ENCODE measurements around the gene STAT4.

Gene STAT4

DNA sequence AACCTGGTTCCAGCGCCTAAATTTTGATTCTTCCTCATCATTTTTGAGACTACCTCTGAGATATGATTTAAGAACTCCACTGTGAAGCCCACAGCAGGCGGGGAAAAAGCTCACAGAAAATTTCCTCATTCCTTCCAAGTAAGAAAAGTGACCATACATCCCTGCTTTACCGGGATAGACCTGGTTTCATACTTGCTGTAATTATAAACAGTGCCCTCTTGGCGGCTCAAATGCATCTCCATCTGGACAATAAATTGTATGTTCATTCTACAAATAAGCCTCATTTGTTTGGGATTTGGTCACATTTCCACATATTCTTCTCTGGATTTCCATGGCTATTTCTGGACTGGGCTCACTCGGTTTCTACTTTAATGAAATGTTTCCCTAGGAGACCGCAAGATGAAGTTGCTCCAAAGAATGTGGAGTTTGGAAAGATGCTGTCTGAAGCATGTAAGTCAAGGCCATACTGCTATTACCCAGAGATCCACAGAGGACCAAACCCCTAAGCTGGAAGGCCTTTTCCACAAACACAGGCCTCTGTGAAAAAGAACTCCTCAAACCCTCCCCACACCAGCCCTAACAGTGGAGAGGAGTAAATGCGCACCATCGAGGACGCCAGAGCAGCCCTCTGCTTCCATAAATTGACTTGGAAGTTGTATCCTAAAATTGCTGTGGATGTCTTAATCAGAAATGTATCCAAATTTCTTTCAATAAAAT is 150.7 kb downstream of the STAT4 start:
- Histone ChIP-seq H3K79me2 (ENCODE audit: insufficient read depth, low read length) (no peaks in the 10 kb centered on the region), H2AFZ (ENCODE audit: low read depth, low read length, severe bottlenecking) (no peak overlapping the region), H3K27me3 (ENCODE audit: low read length) (no peaks in the 10 kb centered on the region), H3K27ac (ENCODE audit: low read depth, low read length) (no peak overlapping the region), H4K20me1 (ENCODE audit: low read depth, low read length) (no peaks in the 10 kb centered on the region), H3K36me3 (ENCODE audit: low read length) (peaks cover 9% of the 10 kb centered on the region; the same call in 1 of the 2 replicates), H3K4me2 (ENCODE audit: low read depth, low read length, poor library complexity, severe bottlenecking) (no peak overlapping the region), H3K9me2 (replicated peaks; ENCODE audit: insufficient read depth, low read length) (no peaks in the 10 kb centered on the region), H3K4me3 (ENCODE audit: insufficient read depth, low read length, poor library complexity, severe bottlenecking) (no peak overlapping the region), H3K9me3 (ENCODE audit: insufficient read depth, low read length) (no peaks in the 10 kb centered on the region), H3F3A (ENCODE audit: insufficient read depth) (no peaks in the 10 kb centered on the region), H3K9ac (ENCODE audit: low read length) (no peak overlapping the region)
- TF ChIP-seq, protein P1, sequence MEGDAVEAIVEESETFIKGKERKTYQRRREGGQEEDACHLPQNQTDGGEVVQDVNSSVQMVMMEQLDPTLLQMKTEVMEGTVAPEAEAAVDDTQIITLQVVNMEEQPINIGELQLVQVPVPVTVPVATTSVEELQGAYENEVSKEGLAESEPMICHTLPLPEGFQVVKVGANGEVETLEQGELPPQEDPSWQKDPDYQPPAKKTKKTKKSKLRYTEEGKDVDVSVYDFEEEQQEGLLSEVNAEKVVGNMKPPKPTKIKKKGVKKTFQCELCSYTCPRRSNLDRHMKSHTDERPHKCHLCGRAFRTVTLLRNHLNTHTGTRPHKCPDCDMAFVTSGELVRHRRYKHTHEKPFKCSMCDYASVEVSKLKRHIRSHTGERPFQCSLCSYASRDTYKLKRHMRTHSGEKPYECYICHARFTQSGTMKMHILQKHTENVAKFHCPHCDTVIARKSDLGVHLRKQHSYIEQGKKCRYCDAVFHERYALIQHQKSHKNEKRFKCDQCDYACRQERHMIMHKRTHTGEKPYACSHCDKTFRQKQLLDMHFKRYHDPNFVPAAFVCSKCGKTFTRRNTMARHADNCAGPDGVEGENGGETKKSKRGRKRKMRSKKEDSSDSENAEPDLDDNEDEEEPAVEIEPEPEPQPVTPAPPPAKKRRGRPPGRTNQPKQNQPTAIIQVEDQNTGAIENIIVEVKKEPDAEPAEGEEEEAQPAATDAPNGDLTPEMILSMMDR (IDR thresholded peaks at IDR 0.05; ENCODE audit: insufficient read depth, low read length, poor library complexity, severe bottlenecking): no peak
- TF ChIP-seq EZH2phosphoT487 (conservative IDR thresholded peaks at IDR 0.05; ENCODE audit: low read length): no peak

- H3K27me3 ChIP-seq (ENCODE audit: low read length): no peaks in the 10 kb centered on the region
- H3K79me2 ChIP-seq (ENCODE audit: insufficient read depth, low read length): no peaks in the 10 kb centered on the region
- H3K4me2 ChIP-seq (ENCODE audit: low read depth, low read length, poor library complexity, severe bottlenecking): no peak overlapping the region
- peaks cover 11% of the 10 kb centered on the region; the same call in 1 of the 2 replicates for H3K36me3 ChIP-seq (ENCODE audit: low read length)
- no peak for TF ChIP-seq EZH2phosphoT487 (conservative IDR thresholded peaks at IDR 0.05; ENCODE audit: low read length)
- TF ChIP-seq, protein P1 (IDR thresholded peaks at IDR 0.05; ENCODE audit: insufficient read depth, low read length, poor library complexity, severe bottlenecking): no peak
- H2AFZ ChIP-seq (ENCODE audit: low read depth, low read length, severe bottlenecking): no peak overlapping the region
- no peaks in the 10 kb centered on the region for H3K9me3 ChIP-seq (ENCODE audit: insufficient read depth, low read length)
- no peaks in the 10 kb centered on the region for H4K20me1 ChIP-seq (ENCODE audit: low read depth, low read length)
- H3K9ac ChIP-seq (ENCODE audit: low read length): no peak overlapping the region
- H3K27ac ChIP-seq (ENCODE audit: low read depth, low read length): no peak overlapping the region
- H3K9me2 ChIP-seq (replicated peaks; ENCODE audit: insufficient read depth, low read length): no peaks in the 10 kb centered on the region
- no peak overlapping the region for H3K4me3 ChIP-seq (ENCODE audit: insufficient read depth, low read length, poor library complexity, severe bottlenecking)
- no peaks in the 10 kb centered on the region for H3F3A ChIP-seq (ENCODE audit: insufficient read depth)
Measured at GRCh38 chr2:190999058-190999457, 151.7 kb downstream of the STAT4 start.

DNA sequence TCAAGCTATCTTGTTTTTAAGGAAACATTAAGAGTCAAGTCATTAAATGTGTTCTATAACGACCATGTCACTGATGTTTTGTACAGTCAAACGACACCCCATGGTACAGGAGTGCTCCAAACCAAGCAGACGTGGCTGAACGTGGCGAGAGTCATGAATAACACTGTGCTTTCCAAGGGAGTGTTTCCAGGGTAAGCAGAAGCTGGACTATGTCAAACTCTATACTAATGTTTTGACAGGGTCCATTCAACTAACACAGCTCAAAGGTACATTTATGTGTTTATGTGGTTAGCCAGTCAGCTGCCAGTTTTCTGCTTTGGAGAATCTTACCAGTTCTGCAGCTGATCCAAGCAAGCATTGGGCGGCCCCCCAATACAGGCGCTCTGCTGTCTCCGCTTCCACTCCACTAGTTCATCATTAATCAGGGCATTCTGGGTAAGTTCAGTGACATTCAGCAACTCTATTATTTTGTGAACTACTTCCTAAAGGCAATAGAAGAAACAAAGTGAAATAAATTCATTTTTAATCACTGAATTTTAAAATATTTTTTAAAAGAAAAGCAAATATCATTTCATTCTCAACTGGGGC is 153.2 kb downstream of the STAT4 start:
- Histone ChIP-seq H2AFZ (ENCODE audit: low read depth, low read length, severe bottlenecking) (no peak overlapping the region), H3F3A (ENCODE audit: insufficient read depth) (no peaks in the 10 kb centered on the region), H3K27ac (ENCODE audit: low read depth, low read length) (no peak overlapping the region), H3K79me2 (ENCODE audit: insufficient read depth, low read length) (no peaks in the 10 kb centered on the region), H3K9me2 (replicated peaks; ENCODE audit: insufficient read depth, low read length) (no peaks in the 10 kb centered on the region), H3K4me3 (ENCODE audit: insufficient read depth, low read length, poor library complexity, severe bottlenecking) (no peak overlapping the region), H3K9ac (ENCODE audit: low read length) (no peak overlapping the region), H3K9me3 (ENCODE audit: insufficient read depth, low read length) (no peaks in the 10 kb centered on the region), H3K27me3 (ENCODE audit: low read length) (no peaks in the 10 kb centered on the region), H3K4me2 (ENCODE audit: low read depth, low read length, poor library complexity, severe bottlenecking) (no peak overlapping the region), H4K20me1 (ENCODE audit: low read depth, low read length) (no peaks in the 10 kb centered on the region), H3K36me3 (ENCODE audit: low read length) (peaks cover 11% of the 10 kb centered on the region; the same call in 1 of the 2 replicates)
- no peak for TF ChIP-seq EZH2phosphoT487 (conservative IDR thresholded peaks at IDR 0.05; ENCODE audit: low read length)
- TF ChIP-seq, protein P1 (IDR thresholded peaks at IDR 0.05; ENCODE audit: insufficient read depth, low read length, poor library complexity, severe bottlenecking): no peak
